RWPE1 (cell line): Measurements from ENCODE around the gene SNTG2.
A peak's percentile ranks its signal among the peaks of the same experiment; 100 is the strongest.

ENCODE experiments used
- CTCF ChIA-PET: fragments of 350-600 bp; sonication (Branson Sonifier 250); formaldehyde crosslinking; extraction: SDS; loops from one replicate; lab custom pipeline; 2021; lab: Yijun Ruan, JAX
- POLR2A ChIA-PET: fragments of 400-600 bp; formaldehyde crosslinking; extraction: SDS; loops from one replicate; lab custom pipeline; 2020; ENCODE audit warnings: antibody characterized with exemption; ENCODE audit not compliant: low non-redundant PET; lab: Yijun Ruan, JAX
- DNase-seq: peaks from one replicate; pipeline ENCODE4 v3.0.0; 2012; ENCODE audit warnings: low spot score
- H3K27ac ChIP-seq: fragments of 450-650 bp; 2 replicates; pipeline ENCODE4 v1.5.1; 2017
- CTCF ChIP-seq: fragments of 450-650 bp; conservative IDR thresholded peaks from 2 replicates; pipeline ENCODE4 v1.5.1; 2017; ENCODE audit warnings: low read depth, mild to moderate bottlenecking

SNTG2 gene

GRCh38 chr2:1398191-1398590 lies 447.5 kb downstream of the SNTG2 start:
- POLR2A ChIA-PET = no interaction called here
- no peak for DNase-seq

GRCh38 chr2:1400943-1401735 lies 450.5 kb downstream of the SNTG2 start:
- DNase-seq = no peak
- TF ChIP-seq CTCF = no peak
- CTCF ChIA-PET = no interaction called here
- no peak overlapping the region for H3K27ac ChIP-seq
- POLR2A ChIA-PET = interaction anchor here (0.6 kb wide), 1 partner anchor 1187 kb away, joined by 3 read pairs; no protein-coding TSS in a partner anchor

More at GRCh38 chr2:1398191-1398590, 447.5 kb downstream of the SNTG2 start:
- CTCF ChIA-PET = no interaction called here
- H3K27ac ChIP-seq = no peak overlapping the region
- TF ChIP-seq CTCF = no peak

- CTCF ChIA-PET = no interaction called here
- no peak overlapping the region for H3K27ac ChIP-seq
- DNase-seq = no peak
- POLR2A ChIA-PET = no interaction called here
- TF ChIP-seq CTCF = no peak
These were observed 451.4 kb downstream of the SNTG2 start for GRCh38 chr2:1402064-1402463.

- no peak overlapping the region for H3K27ac ChIP-seq
- CTCF ChIA-PET = no interaction called here
- POLR2A ChIA-PET = no interaction called here
- DNase-seq = no peak
- TF ChIP-seq CTCF = no peak
These were observed 452.9 kb downstream of the SNTG2 start for GRCh38 chr2:1403565-1403964.

- ChIA-PET POLR2A (no interaction called here), CTCF (no interaction called here)
- H3K27ac ChIP-seq = no peak overlapping the region
- no peak for DNase-seq
- no peak for TF ChIP-seq CTCF
These were observed 454.5 kb downstream of the SNTG2 start for GRCh38 chr2:1405124-1405523.

GRCh38 chr2:1405967-1406366 lies 455.3 kb downstream of the SNTG2 start:
- H3K27ac ChIP-seq = no peak overlapping the region
- POLR2A ChIA-PET = no interaction called here
- CTCF ChIA-PET = no interaction called here
- peak; percentile 30 for DNase-seq
- TF ChIP-seq CTCF = no peak
